H4 (cell line): ENCODE data around the gene TNK1. TPM values are rescaled to one million over a fixed set of nuclear protein-coding genes. Genes with fewer than 3 reads are reported as not detected.
"Not testable (repeated sequence)": the region's sequence is repeated elsewhere in the genome, so short reads cannot be mapped to it uniquely, and the experiment has no call there.

Experiments
- DNase-seq: peaks from one replicate; pipeline ENCODE4 v3.0.0-alpha.2; 2015; ENCODE audit warnings: low spot score
- total RNA-seq: library from RNA; depleted of rRNA; stranded (reverse); fragments of >200 nt; shearing (Covaris generic); gene quantifications from 2 replicates; pipeline ENCODE4 v1.2.3, GENCODE V29; 2014

TNK1 gene
- total RNA-seq, 1 experiment from 2014 or later: not detected

- DNase-seq: no peak
Measured at GRCh38 chr17:7355053-7355452, 25.8 kb upstream of the TNK1 start, which contains the start of gene TMEM95. TSS of gene TMEM95 (plus strand) at chr17:7355156. CDS start at chr17:7355205, 49 bp downstream.

- no peak for DNase-seq
Measured at GRCh38 chr17:7355573-7355972, 25.3 kb upstream of the TNK1 start.

- DNase-seq: peak; percentile 43
Measured at GRCh38 chr17:7356072-7356549, 24.8 kb upstream of the TNK1 start.

- DNase-seq: no peak
Measured at GRCh38 chr17:7356756-7357155, 24.1 kb upstream of the TNK1 start.

GRCh38 chr17:7357381-7357780, 23.5 kb upstream of the TNK1 start:
- DNase-seq: no peak

GRCh38 chr17:7361906-7362305, 19.0 kb upstream of the TNK1 start:
- no peak for DNase-seq

GRCh38 chr17:7363311-7363710, 17.6 kb upstream of the TNK1 start:
- no peak for DNase-seq

- not testable (repeated sequence) for DNase-seq
Measured at GRCh38 chr17:7365963-7366362, 14.9 kb upstream of the TNK1 start.

- no peak for DNase-seq
Measured at GRCh38 chr17:7367083-7367482, 13.8 kb upstream of the TNK1 start.

GRCh38 chr17:7367918-7368598, 12.8 kb upstream of the TNK1 start:
- DNase-seq: no peak

GRCh38 chr17:7368599-7368994, 12.3 kb upstream of the TNK1 start:
- DNase-seq: not testable (repeated sequence)

- no peak for DNase-seq
Measured at GRCh38 chr17:7369825-7370224, 11.1 kb upstream of the TNK1 start.

GRCh38 chr17:7370853-7371252, 10.0 kb upstream of the TNK1 start:
- DNase-seq: no peak

GRCh38 chr17:7374353-7374752, 6.5 kb upstream of the TNK1 start:
- DNase-seq: no peak

- DNase-seq: no peak
Measured at GRCh38 chr17:7379134-7379533, 1.8 kb upstream of the TNK1 start.

- no peak for DNase-seq
Measured at GRCh38 chr17:7380321-7380720, 568 bp upstream of the TNK1 start.

- DNase-seq: no peak
Measured at GRCh38 chr17:7382901-7383300, 2.0 kb downstream of the TNK1 start.

GRCh38 chr17:7383371-7383741, 2.5 kb downstream of the TNK1 start:
- no peak for DNase-seq

GRCh38 chr17:7383742-7384488, 3.0 kb downstream of the TNK1 start:
- DNase-seq: no peak

- DNase-seq: no peak
Measured at GRCh38 chr17:7384489-7385081, 3.7 kb downstream of the TNK1 start.

- DNase-seq: no peak
Measured at GRCh38 chr17:7388856-7389255, 8.0 kb downstream of the TNK1 start.

- DNase-seq: no peak
Measured at GRCh38 chr17:7389924-7390910, 9.3 kb downstream of the TNK1 start.
